Right ventricle myocardium inferior (tissue), 1 donor: ENCODE measurements around the gene NFRKB. TPM values are rescaled to one million over a fixed set of nuclear protein-coding genes. Genes with fewer than 3 reads are reported as not detected.
"Not testable (repeated sequence)": the region's sequence is repeated elsewhere in the genome, so short reads cannot be mapped to it uniquely, and the experiment has no call there.

Source experiments
- ATAC-seq: fragments of 200-7000 bp; cut with Tn5 transposase; one replicate; pipeline ENCODE4 v1.9.1; 2020; ENCODE audit warnings: mild to moderate bottlenecking, moderate library complexity
- DNase-seq: peaks from one replicate; pipeline ENCODE4 v3.0.0; 2021; ENCODE audit errors: missing footprints
- intact Hi-C: fragments of 100-400 bp; cut with DNase I; formaldehyde crosslinking; loops from one replicate; pipeline ENCODE4 v1.11.0; 2022
- total RNA-seq: library from RNA; stranded (reverse); fragmentation: NEBNext Ultra II Directional; extraction: Animal tissue kit (Norgen Biotek cat#: 25700); gene quantifications from one replicate; pipeline ENCODE4 v1.2.1, GENCODE V29; 2021
- donor health status: DM: no; HTN: yes; CAD: no; lungs with severe emphysema.

NFRKB gene
- total RNA-seq, 1 donor from 2014 or later: 11.5 TPM

- intact Hi-C loops: no loop called here
- DNase-seq (no peak), ATAC-seq (no peak)
These were observed 43.1 kb downstream of the NFRKB start for GRCh38 chr11:129852125-129852740.

GRCh38 chr11:129849447-129850130 is 45.8 kb downstream of the NFRKB start:
- ATAC-seq (no peak), DNase-seq (no peak)
- intact Hi-C loops: no loop called here

GRCh38 chr11:129847361-129847760 is 48.0 kb downstream of the NFRKB start:
- ATAC-seq, intact Hi-C loops, DNase-seq: not testable (repeated sequence)

GRCh38 chr11:129846508-129847335 is 48.7 kb downstream of the NFRKB start:
- DNase-seq: no peak
- intact Hi-C loops: no loop called here
- peak; percentile 28 for ATAC-seq

Other genes with a start within 250 kb of the NFRKB start
- gene TMEM45B, start 79.7 kb downstream of the NFRKB start, total RNA-seq: not detected
- gene PRDM10, start 107.3 kb upstream of the NFRKB start, total RNA-seq: 6.6 TPM
- gene APLP2, start 174.3 kb upstream of the NFRKB start, total RNA-seq: 285 TPM